GM12878 (cell line): ENCODE measurements around the gene KIRREL3. TPM values are rescaled to one million over a fixed set of nuclear protein-coding genes. Genes with fewer than 3 reads are reported as not detected.

Experiments
- ATAC-seq: fragments of 200-7000 bp; cut with Tn5 transposase; 3 replicates; pipeline ENCODE4 v1.9.1; 2020; ENCODE audit warnings: mild to moderate bottlenecking, moderate library complexity
- BruUV-seq: library from RNA; stranded (reverse); fragments of 400-500 nt; replicated peaks from 2 replicates; lab custom pipeline; 2021; lab: Mats Ljungman, UMichigan
- CTCF ChIA-PET: fragments of 300-600 bp; sonication (Branson Sonifier 250); formaldehyde crosslinking; extraction: SDS; loops from one replicate; lab custom pipeline; 2021; ENCODE audit warnings: inconsistent platforms; lab: Yijun Ruan, JAX
- POLR2A ChIA-PET: fragments of 350-600 bp; formaldehyde crosslinking; extraction: SDS; loops from one replicate; lab custom pipeline; 2021; ENCODE audit warnings: inconsistent platforms; lab: Charles Lee
- RAD21 ChIA-PET: fragments of 300-600 bp; sonication (Branson Sonifier 250); formaldehyde crosslinking; loops from one replicate; lab custom pipeline; 2023; ENCODE audit warnings: antibody characterized with exemption; ENCODE audit not compliant: unreplicated experiment; lab: Charles Lee
- SMC1A ChIA-PET: fragments of 300-600 bp; sonication (Branson Sonifier 250); formaldehyde crosslinking; loops from one replicate; lab custom pipeline; 2023; ENCODE audit not compliant: unreplicated experiment, uncharacterized antibody; lab: Charles Lee
- DNase-seq: peaks from one replicate; pipeline ENCODE4 v3.0.0-alpha.2; 2011; ENCODE audit warnings: low read depth, low spot score
- FAIRE-seq: peaks from 3 replicates; lab custom pipeline; 2011; peaks lifted over from hg19 to GRCh38; lab: Jason Lieb, UNC
- H2AFZ ChIP-seq: 2 replicates; pipeline ENCODE4 v1.6.0; 2011; ENCODE audit warnings: low read depth, low read length, control low read depth; ENCODE audit not compliant: control insufficient read depth
- H3K27ac ChIP-seq: 2 replicates; pipeline ENCODE4 v1.5.1; 2011; ENCODE audit warnings: control low read depth; ENCODE audit not compliant: control insufficient read depth, insufficient read depth
- H3K27me3 ChIP-seq, 2 experiments: replicated peaks in 1 of 2; 2 replicates each; pipeline versions ENCODE4 v1.6.0 to v1.6.1; 2011; ENCODE audit warnings: low read length in 1 of 2; ENCODE audit not compliant: control insufficient read depth in 2 of 2, insufficient read depth in 2 of 2
- H3K36me3 ChIP-seq, 2 experiments: 2 replicates each; pipeline ENCODE4 v1.5.1; 2011; ENCODE audit warnings: low read length in 1 of 2; ENCODE audit not compliant: control insufficient read depth in 2 of 2, insufficient read depth in 2 of 2
- H3K4me1 ChIP-seq: 2 replicates; pipeline ENCODE4 v1.6.1; 2011; ENCODE audit warnings: mild to moderate bottlenecking, low read length, moderate library complexity, mixed read lengths; ENCODE audit not compliant: control insufficient read depth, insufficient read depth
- H3K4me2 ChIP-seq: 2 replicates; pipeline ENCODE4 v1.6.0; 2011; ENCODE audit warnings: control low read depth; ENCODE audit not compliant: control insufficient read depth, insufficient read depth
- H3K4me3 ChIP-seq: fragments of 200-600 bp; sonication (generic); 2 replicates; pipeline ENCODE4 v1.5.1; 2016
- H3K79me2 ChIP-seq: 2 replicates; pipeline ENCODE4 v1.6.0; 2011; ENCODE audit warnings: low read length; ENCODE audit not compliant: control insufficient read depth, insufficient read depth
- H3K9ac ChIP-seq: 2 replicates; pipeline ENCODE4 v1.8.0; 2011; ENCODE audit warnings: low read length, control low read depth, mixed read lengths; ENCODE audit not compliant: control insufficient read depth, insufficient read depth
- H3K9me3 ChIP-seq: replicated peaks from 3 replicates; pipeline ENCODE4 v1.5.1; 2011; ENCODE audit warnings: mild to moderate bottlenecking, low read length; ENCODE audit not compliant: control insufficient read depth, insufficient read depth
- H4K20me1 ChIP-seq: 2 replicates; pipeline ENCODE4 v1.6.0; 2011; ENCODE audit not compliant: control insufficient read depth, insufficient read depth
- CBX5 ChIP-seq: sonication (generic); IDR thresholded peaks from 2 replicates; pipeline ENCODE4 v1.6.1; 2016; ENCODE audit warnings: low read depth, moderate library complexity, mild to moderate bottlenecking, inconsistent platforms
- GATAD2B ChIP-seq: fragments of 450-650 bp; conservative IDR thresholded peaks from 2 replicates; pipeline ENCODE4 v1.6.1; 2017; ENCODE audit warnings: low read depth, mild to moderate bottlenecking, moderate library complexity
- STAT1 ChIP-seq: fragments of 450-650 bp; conservative IDR thresholded peaks from 2 replicates; pipeline ENCODE4 v1.6.1; 2014; ENCODE audit warnings: antibody characterized with exemption, mild to moderate bottlenecking
- STAT3 ChIP-seq: IDR thresholded peaks from 2 replicates; pipeline ENCODE4 v1.6.1; 2011; ENCODE audit warnings: low read depth, low read length, improper control_type of control experiment
- ZNF592 ChIP-seq: fragments of 450-650 bp; IDR thresholded peaks from 2 replicates; pipeline ENCODE4 v1.6.1; 2017; ENCODE audit warnings: mild to moderate bottlenecking, moderate library complexity
- WGBS: methylation state at CpG from one replicate; pipeline ENCODE4 v1.1.6; 2016; ENCODE audit warnings: low lambda C conversion rate; ENCODE audit not compliant: insufficient replicate concordance, insufficient coverage; ENCODE audit errors: missing lambda C conversion rate; 5-methylcytosine and 5-hydroxymethylcytosine counted together
- in situ Hi-C: fragments of 300-500 bp; cut with MboI; formaldehyde crosslinking; loops from 9 replicates; pipeline ENCODE4 v1.14.3; 2018; ENCODE audit warnings: mixed read lengths
- intact Hi-C: fragments of 100-400 bp; cut with micrococcal nuclease; formaldehyde crosslinking; loops from one replicate; pipeline ENCODE4 v1.14.2; 2022; ENCODE audit not compliant: unreplicated experiment
- polyA plus RNA-seq, 11 experiments: library from polyadenylated mRNA; depleted of rRNA in 4 of 11; unstranded in 6 of 11; stranded (reverse) in 5 of 11; fragments of >200 nt; fragmentation: Nextera tagmentation in 4 of 11; fragmentation: Illumina TruSeq in 1 of 11; extraction: Ambion mirVana in 4 of 11; extraction: Trizol in 1 of 11; gene quantifications; 1 replicate in 1 of 11; 2 replicates in 10 of 11; pipeline versions ENCODE4 v1.2.1 to v1.2.3, GENCODE V29; 2011 to 2016; ENCODE audit warnings: inconsistent platforms in 2 of 11, missing spikeins in 2 of 11, low read depth in 1 of 11
- total RNA-seq, 4 experiments: library from RNA; depleted of rRNA in 3 of 4; stranded (reverse); fragments of >200 nt in 3 of 4; fragmentation: Illumina TruSeq in 1 of 4; extraction: Trizol in 1 of 4; gene quantifications; 2 replicates each; pipeline versions ENCODE4 v1.2.1 to v1.2.3, GENCODE V29; 2013 to 2021

The KIRREL3 gene
- total and polyA plus RNA-seq, 10 of the 15 experiments (the other 5 are each of a cell fraction or from before 2014, with no cell fraction given) = under 0.01 TPM; not detected in 9

GRCh38 chr11:126547691-126548090, 452.9 kb downstream of the KIRREL3 start:
- in situ Hi-C loops = no loop called here
- Histone ChIP-seq H3K36me3 (no peaks in the 10 kb centered on the region), H3K79me2 (no peaks in the 10 kb centered on the region), H3K4me1 (no peaks in the 10 kb centered on the region), H2AFZ (no peak overlapping the region), H4K20me1 (no peaks in the 10 kb centered on the region), H3K27ac (no peak overlapping the region), H3K9ac (no peak overlapping the region), H3K4me3 (no peak overlapping the region), H3K27me3 (peaks cover 0 to 6% of the 10 kb centered on the region in 2 experiments; a peak in 2 of 4 replicates), H3K9me3 (no peaks in the 10 kb centered on the region), H3K4me2 (no peak overlapping the region)
- intact Hi-C loops = no loop called here
- BruUV-seq = no TSS peak
- 11% methylated on average over 9 of the region's 9 CpGs for WGBS
- no peak for DNase-seq
- ChIA-PET RAD21 (no interaction called here), SMC1A (no interaction called here), POLR2A (no interaction called here), CTCF (no interaction called here)
- TF ChIP-seq CBX5 (no peak), STAT3 (no peak), STAT1 (no peak), ZNF592 (no peak), GATAD2B (no peak)
- no peak for FAIRE-seq
- ATAC-seq = no peak
